Renal cortical epithelial cell (primary cell): ENCODE measurements around the gene PTGR2. TPM values are rescaled to one million over a fixed set of nuclear protein-coding genes. Genes with fewer than 3 reads are reported as not detected.
"Not testable (repeated sequence)": the region's sequence is repeated elsewhere in the genome, so short reads cannot be mapped to it uniquely, and the experiment has no call there.

Experiments
- DNase-seq: peaks from one replicate; pipeline ENCODE4 v3.0.0-alpha.2; 2011; ENCODE audit warnings: low read depth
- total RNA-seq: library from RNA; depleted of rRNA; stranded (reverse); fragments of >200 nt; gene quantifications from 2 replicates; pipeline ENCODE4 v1.2.3, GENCODE V29; 2014

PTGR2 gene
- 7.6 and 13.4 TPM in 2 replicates for total RNA-seq

GRCh38 chr14:73851567-73852382 is at the start of gene PTGR2:
Gene PTGR2 (plus strand): TSS chr14:73851831. CDS start chr14:73858863, 7,032 bp downstream.
- DNase-seq, result peak; percentile 94

DNA sequence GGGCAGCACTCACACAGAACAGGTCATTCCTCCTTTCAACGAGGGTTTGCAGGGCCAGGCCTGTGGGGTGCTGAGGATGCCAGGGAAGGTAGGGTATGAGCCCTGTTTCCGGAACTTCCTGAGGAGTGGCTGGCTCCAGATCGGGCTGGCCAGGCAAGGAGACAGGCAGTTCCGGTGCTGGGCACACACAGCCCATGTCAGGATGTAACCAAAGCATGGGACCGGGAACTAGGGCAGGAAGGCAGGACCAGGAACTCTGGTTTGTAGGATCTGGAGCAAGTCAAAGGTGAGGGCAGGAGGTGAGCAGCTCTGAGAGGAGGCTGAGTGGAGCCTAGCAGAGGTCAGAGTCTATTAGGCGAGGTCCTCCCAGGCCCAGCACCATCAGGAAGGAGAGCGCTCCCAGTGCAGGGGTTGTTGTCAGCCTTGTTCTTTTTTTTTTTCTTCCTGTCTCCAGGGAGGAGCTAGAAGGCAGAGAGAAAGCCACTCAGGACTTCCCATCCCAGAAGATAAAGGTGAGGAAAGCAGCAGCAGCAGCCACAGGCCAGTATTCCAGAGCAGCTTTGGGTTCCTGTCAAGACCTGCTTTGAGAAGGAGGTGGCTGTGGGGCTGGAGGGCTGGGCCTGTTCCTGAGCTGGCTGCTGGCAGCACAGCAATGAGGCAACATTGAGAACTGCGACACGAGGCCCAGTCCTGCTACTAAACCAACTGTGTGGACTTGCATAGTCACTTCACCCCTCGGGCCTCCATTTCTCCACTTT is 49.0 kb upstream of the PTGR2 start:
- no peak for DNase-seq

- DNase-seq, result no peak
Observed at GRCh38 chr14:73804636-73805035, 47.0 kb upstream of the PTGR2 start.

DNA sequence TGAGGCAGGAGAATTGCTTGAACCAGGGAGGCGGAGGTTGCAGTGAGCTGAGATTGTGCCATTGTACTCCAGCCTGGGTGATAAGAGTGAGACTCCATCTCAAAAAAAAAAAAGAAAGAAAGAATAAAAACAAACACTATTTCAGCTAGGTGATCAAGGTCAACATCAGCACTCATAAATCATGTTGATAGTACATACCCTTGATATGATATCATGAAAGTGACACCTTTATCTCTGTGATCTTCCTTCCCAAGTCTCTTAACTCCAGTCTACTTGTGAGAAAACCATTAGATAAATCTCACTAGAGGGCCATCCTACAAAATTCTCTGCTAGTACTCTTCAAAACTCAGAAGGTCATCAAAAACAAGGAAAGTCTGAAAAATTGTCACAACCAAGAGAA is 44.2 kb upstream of the PTGR2 start:
- DNase-seq, result no peak

DNA sequence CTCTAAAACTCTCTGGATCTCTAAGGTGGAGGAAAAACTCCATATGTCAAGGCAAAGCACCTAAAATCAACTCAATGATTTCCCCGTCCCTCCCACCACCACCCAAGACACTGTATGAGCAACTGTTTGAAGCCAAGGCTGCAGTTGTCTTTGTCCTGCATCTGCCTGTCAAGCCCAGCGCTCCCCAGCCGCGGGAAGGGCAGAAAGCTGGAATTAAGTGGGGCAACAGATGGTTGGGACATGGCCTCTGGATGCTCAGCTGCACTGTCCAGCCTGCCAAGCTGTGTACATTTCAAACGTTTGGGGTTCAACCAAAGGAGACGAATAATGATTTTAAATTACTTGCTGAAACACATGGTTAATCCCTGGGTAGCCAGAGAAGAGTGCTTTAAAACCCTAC is 42.2 kb upstream of the PTGR2 start:
- no peak for DNase-seq

DNA sequence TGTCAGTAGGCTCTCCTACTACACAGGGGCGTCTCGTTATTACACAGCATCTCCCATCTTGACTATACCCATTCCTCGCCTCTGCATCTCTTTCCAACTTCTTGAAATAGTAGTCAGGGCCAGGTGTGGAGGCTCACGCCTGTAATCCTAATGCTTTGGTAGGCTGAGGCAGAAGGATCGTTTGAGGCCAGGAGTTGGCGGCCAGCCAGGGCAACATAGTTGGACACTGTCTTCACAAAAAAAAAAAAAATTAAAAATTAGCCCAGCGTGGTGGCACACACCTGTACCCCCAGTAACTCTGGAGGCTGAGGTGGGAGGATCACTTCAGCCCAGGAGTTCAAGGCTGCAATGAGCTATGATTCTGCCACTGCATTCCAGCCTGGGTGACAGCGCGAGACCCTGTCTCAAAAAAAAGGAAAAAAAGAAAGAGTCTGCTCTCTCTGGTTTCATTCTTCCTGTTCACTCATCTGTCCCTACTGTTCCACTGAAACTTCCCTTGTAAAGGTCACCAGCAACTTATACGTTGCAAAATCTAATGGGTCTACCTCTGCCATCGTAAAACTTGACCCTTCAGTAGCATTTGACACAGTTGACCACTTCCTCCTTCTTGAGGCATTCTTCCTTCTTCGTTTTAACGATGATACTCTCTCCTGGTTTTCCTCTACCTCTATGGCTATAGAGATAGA is 41.0 kb upstream of the PTGR2 start:
- DNase-seq, result no peak

DNA sequence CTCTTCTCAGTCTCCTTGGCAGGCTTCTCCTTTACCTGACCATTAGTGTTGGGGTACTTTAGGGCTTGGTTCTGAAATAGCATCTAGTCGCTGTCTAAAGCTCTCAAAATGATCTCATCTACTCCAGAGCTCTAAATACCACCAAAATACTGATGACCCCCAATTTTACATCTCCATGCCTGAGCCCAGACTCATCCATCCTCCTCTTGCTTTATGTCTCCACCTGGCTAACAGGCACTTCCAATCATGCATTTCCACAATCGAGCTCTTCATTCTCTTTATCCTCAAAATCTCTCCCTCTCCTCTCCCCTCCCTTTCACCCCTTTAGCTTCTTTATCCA is 40.5 kb upstream of the PTGR2 start:
- no peak for DNase-seq

DNA sequence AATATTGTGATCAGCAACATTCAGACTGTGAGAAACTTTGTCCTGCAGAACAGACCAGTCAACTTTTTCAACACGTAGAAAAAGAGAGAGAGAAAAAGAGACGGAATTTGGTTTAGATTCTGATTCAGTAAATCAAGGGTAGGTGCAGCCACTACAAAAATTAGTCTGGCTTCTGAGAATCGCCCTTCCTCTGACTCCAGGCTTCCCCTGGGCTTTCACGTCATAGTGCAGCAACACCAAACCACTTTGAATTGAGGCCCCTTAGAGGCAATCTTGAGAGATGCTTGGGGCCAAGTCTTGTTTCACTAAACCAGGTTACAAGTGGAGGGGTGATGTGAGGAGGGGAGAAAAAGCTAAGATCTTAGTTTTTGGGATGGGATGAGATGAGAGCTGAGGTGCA is 37.5 kb upstream of the PTGR2 start:
- no peak for DNase-seq

- DNase-seq, result no peak
Observed at GRCh38 chr14:73815849-73816248, 35.8 kb upstream of the PTGR2 start.

- no peak for DNase-seq
Observed at GRCh38 chr14:73816393-73816816, 35.2 kb upstream of the PTGR2 start.

DNA sequence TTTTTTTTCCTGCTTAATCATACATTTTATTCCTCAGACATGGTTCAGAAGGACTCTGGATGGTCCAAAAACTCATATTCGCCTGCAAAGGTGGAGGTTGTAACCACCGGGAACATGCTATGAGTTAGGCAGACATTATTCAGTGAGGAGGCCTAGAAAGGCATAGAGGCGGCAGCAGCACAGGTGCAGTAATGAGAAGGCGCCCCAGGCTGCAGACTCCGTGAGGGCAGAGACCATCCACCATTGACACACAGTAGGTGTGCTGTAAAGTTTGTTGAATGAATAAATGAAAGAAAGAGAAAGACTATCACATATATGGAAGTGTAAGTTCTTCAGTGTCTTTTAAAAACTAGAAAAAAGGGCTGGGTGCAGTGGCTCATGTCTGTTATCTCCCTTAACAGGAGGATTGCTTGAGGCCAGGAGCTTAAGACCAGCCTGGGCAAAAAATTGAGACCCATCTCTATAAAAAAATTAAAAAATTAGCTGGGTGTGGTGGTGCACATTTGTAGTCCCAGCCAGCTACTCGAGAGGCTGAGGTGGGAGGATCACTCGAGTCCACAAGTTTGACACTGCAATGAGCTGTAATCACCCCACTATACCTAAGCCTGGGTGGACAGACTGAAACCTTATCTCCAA is 34.5 kb upstream of the PTGR2 start:
- DNase-seq, result no peak

GRCh38 chr14:73818821-73819220 is 32.8 kb upstream of the PTGR2 start:
- DNase-seq, result no peak

DNA sequence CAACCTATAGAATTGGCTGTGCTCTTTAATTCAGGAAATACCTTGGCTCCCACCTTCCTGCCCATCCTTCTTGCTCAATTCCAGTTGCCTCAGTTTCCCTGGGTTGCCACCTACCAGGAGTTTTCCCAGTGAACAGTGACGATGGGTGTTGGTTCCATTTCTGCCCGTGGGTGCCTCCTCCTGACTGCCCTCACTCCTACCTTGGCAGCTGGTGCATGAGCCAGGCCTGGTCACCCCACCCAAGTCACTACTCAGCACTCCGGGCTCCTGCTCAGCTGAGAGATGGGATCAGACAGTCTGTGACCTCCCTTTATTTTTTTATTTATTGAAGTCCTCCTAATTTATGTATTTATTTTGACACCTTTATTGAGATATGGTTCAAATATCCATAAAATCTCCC is 31.0 kb upstream of the PTGR2 start:
- no peak for DNase-seq

GRCh38 chr14:73823339-73823885 is 28.2 kb upstream of the PTGR2 start:
- no peak for DNase-seq

DNA sequence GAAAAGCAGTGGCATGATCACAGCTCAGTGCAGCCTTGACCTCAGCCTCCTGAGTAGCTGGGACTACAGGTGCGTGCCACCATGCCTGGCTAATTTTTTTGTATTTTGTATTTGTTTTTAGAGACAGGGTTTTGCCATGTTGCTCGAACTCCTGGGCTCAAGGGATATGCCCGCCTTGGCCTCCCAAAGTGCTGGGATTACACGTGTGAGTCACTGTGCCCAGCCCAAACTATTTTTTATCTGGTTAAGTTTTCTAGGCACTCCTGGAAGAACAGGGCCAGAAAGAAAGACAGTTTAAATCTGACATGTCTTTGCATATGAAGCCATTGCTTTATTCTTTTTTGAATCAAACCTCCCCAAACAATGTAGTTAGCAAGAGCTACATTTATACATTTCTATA is 27.5 kb upstream of the PTGR2 start:
- no peak for DNase-seq

GRCh38 chr14:73824536-73824935 is 27.1 kb upstream of the PTGR2 start:
- no peak for DNase-seq

DNA sequence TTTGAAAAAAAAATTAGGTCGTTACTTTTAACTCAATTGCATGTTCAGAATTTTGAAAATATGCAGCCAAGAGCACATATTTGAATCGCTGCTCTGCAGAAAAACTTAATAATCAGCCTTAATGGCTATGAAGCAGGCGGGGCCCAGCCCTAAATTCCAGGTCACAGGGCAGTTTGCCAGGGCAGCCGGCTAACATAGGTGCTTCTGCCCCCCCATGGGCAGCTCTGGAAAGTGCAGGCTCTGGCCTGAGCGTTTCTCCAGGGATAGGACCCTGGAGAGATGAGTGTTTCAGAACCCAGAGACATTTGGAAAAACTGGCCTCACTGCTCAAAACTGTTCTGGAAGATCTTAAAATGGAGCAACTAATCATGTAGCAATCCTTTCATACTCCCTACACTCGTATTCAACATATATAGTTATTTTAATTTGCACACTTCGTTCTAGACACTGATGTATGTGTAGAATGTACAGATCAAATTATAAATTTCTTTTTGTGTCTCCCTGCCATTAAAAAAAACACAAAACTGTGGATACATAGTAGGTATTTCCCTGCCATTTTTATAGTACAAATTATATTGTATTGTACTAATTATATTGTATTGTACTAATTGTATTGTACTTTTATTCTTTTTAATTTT is 26.0 kb upstream of the PTGR2 start:
- peak; percentile 61 for DNase-seq

GRCh38 chr14:73827190-73827589 is 24.4 kb upstream of the PTGR2 start:
- DNase-seq, result not testable (repeated sequence)

- no peak for DNase-seq
Observed at GRCh38 chr14:73829071-73829470, 22.6 kb upstream of the PTGR2 start.

DNA sequence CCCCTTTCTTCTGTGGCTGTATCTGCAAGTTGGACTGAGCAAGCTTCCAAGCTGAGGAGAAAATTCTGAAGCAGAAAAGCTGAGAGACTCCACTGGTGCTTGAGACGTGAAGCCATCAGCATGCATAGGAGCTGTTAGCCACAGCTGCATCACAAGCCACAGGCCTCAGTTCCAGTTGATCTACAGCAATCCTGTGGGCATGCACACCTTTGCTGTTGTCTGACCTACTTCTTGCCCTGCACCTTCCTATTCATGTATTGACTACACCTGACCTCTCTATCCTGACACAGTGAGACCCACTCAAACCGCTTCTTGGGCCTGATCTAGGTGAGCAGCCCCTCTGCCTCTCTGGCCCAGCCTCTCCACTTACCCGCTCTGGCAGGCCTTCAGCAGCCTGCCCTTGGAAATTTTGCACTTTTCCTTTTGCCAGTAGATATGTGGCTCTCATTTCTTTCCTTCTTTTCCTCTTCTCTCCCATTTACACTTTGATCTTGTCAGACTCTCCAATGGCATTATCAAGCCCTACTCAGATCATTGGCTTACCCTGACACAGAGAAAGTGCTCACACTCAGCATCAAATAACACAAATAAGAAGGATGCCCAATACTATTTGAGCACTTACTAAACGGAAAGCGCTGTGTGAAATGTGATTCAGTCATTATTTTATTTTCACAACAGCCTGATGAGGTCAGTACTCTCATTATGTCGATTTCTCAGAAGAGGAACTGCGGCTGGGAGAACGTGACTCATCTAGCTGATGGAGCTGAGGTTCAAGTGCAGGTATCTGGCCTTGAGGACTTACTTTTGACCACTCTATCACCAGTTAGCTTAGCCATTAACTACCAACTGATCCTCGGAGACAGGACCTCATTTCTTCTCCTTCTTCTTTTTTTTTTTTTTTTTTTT is 21.9 kb upstream of the PTGR2 start:
- DNase-seq, result peak; percentile 100
